GM19023 (cell line): ENCODE measurements around the gene SLC9C1.
A peak's percentile ranks its signal among the peaks of the same experiment; 100 is the strongest.

Source experiments
- ATAC-seq: cut with Tn5 transposase; IDR thresholded peaks from one replicate; pipeline ENCODE4 v1.9.1; 2021; ENCODE audit warnings: mild to moderate bottlenecking, moderate library complexity; ENCODE audit not compliant: unreplicated experiment

Gene SLC9C1

DNA sequence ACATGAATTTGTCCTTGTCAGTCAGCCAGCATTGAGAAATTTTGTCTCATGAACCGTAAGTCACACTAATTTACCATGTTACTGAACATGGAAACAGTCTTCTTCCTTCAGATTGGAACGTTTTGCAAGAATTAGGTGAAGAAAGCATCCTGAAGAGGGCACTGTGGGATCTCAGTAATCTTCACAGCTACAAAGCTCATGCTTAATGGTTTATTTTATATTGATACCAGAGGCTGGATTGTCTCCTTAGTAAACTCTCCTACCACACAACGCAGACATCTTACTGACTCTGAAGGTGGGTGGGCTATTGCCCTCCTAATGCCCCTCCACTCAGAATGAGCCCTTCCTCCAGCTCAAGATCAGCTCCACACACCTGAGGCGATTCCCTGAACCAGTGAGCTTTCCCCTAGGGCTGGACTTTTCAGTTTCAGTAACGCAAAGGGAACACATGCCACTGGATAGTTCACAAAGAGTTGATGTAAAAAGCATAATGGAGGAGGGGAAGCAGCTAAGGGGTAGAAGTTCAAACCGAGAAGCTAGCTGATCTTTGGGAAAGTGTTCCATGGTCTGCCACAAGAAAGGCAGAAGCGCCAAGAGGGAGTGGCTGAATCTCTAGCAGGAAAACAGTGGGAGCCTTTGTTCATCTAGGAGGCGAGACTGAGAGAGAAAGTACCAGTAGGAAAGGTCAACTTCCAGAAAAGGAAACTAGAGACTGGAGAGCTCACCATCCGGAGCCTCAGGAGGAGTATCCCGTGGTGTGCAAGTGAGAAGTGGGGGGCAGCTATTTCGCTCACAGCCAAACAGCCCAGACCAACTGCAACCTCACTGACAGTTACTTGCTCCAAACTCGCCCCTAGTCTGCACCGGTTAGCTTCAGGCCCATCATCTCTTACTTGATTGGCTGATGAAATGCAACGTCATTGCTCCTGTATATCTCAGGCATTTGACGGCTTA, at the start of gene SLC9C1:
SLC9C1 (minus strand) TSS at position 849 of the 954 bp plus-strand sequence. CDS start 7,425 bp downstream, outside the sequence.
- peak; percentile 59 for ATAC-seq

GRCh38 chr3:112341386-112341785, 47.4 kb upstream of the SLC9C1 start:
- no peak for ATAC-seq

GRCh38 chr3:112339609-112340008, 45.6 kb upstream of the SLC9C1 start:
- no peak for ATAC-seq

GRCh38 chr3:112339134-112339533, 45.1 kb upstream of the SLC9C1 start:
- ATAC-seq: no peak

DNA sequence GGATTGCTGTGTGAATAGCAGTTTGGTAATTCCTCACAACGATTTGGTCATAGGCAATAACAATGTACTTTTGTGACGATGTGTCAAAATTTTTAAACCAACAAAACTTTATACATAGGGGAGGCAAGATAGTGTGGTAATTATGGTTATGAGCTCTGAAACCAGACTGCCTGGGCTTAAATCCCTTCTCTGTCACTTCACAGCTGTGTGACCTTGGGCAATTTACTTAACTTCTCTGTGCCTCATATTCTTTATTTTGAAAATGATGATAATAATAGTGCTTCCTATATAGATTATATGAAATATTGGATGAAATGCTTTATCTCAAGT, 44.7 kb upstream of the SLC9C1 start:
- ATAC-seq: no peak

- ATAC-seq: no peak
These were observed 44.2 kb upstream of the SLC9C1 start for GRCh38 chr3:112338021-112338726.

DNA sequence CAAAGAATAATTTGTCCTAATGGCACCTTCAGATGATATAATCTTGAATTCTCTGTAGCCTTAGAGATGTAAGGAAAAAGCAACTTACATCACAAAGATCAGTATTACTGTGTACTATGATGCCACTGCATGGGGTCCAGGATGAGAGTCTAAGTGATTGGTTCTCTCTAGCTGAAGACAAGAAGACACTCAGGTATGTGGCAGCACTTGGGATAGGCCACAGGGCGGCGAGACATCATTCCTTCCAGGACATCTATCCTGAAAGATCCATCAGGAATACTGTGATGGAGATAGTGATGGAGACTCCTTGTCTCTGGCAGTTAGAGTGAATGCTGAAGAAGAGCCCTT, 41.4 kb upstream of the SLC9C1 start:
- ATAC-seq: no peak

DNA sequence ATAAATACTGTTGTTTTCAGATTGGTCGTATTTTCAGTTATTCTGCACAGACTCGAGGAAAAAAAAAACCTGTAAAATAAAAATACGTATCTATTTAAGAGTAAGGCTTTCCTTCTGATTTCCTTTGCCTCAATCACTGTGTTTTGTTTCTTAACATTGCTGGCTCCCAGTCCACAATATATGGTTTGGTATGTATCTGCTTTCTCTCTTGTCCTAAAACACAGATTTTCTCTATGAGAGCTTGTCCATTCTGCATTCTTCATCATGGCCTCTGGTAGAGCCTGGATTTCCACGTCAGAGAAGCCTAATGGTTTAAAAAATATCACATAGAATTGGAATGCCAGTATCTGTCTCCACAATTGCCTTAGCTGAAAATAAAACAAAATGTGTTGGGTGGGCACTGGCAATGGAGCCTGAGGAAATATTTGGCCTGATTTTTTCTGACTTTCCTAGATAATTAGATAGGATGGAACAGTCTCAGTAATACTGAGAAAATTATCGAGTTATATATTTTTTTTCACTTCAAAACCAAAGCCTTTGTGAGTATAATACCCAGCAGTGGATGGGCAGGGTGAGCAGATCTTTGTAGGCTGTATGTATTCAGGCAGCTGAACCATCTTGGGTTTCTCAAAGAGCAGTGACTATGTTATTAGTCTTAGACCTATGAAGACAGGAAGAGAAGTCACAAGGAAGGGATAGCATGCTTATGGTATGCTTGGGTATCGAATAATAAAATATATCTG, 40.8 kb upstream of the SLC9C1 start:
- no peak for ATAC-seq

- peak; percentile 35 for ATAC-seq
These were observed 39.6 kb upstream of the SLC9C1 start for GRCh38 chr3:112333381-112334317.

DNA sequence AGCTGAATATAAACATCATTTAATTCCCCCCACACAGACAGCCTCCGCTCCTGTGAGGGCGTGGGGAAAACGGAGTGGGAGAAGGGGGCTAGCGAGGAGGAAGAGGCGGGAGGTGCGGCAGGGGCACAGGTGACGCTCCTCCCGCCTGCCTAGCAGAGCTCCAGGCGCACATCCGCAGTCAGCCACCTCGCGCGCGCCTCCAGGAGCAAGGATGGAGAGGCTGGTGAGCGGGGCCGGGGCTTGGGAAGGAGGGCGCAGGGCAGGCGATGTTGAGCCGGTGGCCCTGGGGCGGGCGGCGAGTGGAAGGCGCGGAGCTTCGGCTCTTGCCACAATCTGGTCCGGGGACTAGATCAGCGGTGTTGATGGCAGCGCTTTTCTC, 39.0 kb upstream of the SLC9C1 start, which contains the start of gene CD200:
CD200 (plus strand) TSS at position 155 of the 379 bp plus-strand sequence; CDS start at position 212, 57 bp downstream.
- ATAC-seq: peak; percentile 75

GRCh38 chr3:112331851-112332250, 37.8 kb upstream of the SLC9C1 start:
- ATAC-seq: no peak

GRCh38 chr3:112327371-112327951, 33.4 kb upstream of the SLC9C1 start:
- peak; percentile 88 for ATAC-seq

DNA sequence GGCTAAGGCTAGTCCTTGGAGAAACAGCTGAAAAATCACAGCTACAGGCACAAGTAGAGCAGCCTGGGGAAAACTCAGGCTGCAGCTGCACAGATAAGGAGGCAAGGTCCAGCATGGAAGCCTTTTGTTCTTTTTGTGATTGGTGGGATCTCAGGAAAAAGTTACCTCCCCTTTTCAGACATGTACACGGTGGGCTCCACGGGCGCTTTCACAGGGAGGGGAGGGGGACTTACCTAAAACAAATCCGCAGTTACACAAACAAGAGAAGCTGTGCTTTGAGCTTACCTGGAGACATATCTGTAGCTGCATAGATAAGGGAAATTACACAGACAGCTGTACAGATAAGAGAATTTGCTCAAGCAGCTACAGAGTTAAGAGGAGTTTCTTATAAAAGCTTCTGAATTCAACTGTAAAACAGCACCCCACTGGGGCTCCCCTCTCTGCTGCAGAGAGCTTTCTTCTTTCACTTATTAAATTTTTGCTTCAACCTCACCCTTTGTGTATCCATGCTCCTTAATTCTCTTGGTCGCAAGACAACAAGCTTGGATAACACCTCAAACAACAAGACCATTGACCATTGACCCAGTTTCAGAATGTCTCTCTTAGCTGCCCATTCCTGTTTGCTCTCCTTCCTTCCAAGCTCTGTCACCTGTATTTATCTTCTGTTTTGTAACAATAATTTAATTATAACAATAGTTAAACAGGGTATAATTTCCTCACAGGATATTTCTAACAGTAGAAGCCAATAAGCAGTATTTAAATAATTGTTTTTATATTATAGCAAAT, 28.0 kb upstream of the SLC9C1 start:
- no peak for ATAC-seq

- ATAC-seq: no peak
These were observed 26.7 kb upstream of the SLC9C1 start for GRCh38 chr3:112320691-112321090.

DNA sequence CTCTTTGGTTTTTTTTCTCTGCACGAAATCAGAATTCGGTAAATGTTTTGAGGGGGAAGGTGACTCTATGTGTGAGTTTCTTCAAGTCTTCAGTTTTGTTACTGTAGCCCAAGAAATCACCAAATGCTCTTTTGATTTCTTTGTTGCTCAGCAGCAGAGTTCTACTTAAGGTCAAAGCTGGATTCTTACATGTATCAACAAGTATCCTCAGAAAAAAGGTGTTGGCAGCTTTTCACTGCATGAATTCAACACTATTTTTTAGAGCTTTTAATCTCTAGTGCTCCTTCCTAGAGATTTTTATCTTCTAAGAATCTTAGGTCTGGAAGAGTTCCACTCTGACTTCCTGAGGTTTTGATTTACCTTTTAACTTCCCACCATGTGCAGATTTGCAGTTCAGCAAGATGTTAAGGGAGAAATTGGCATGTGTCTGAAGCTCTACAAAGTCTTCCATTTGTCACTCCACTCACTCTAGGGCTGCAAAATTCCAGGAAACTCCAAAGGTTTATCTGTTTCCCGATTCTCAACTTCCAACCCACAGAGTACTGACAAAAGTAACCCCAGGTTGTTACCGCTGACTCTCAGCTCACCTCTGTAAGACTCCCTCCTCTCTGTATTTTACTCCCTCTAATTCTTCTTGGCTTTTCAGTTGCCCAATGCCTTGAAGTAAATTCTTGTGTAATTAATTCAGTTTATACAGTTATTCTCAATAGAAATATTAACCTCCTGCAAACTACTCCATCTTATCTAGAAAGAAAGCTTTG, 25.7 kb upstream of the SLC9C1 start:
- no peak for ATAC-seq

- no peak for ATAC-seq
These were observed 21.8 kb upstream of the SLC9C1 start for GRCh38 chr3:112315791-112316190.

DNA sequence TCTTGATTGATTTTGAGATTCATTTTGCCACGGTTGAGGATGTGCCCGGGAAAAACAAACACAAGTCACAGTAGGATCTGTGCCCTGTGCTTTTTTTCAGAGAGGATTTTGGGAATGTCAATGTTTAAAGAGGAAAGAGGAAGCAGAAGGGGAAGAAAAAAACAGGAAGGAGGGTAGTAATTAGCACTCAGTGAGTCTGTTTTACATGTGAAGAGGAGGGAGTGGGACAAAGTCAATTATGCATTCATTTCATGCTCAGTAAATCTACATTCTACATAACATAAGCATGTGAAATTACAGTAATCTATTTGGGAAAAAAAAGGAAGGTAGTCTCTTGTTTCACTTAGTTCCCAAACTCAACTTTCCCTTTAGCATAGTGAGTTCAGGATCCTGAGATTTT, 20.6 kb upstream of the SLC9C1 start:
- no peak for ATAC-seq

DNA sequence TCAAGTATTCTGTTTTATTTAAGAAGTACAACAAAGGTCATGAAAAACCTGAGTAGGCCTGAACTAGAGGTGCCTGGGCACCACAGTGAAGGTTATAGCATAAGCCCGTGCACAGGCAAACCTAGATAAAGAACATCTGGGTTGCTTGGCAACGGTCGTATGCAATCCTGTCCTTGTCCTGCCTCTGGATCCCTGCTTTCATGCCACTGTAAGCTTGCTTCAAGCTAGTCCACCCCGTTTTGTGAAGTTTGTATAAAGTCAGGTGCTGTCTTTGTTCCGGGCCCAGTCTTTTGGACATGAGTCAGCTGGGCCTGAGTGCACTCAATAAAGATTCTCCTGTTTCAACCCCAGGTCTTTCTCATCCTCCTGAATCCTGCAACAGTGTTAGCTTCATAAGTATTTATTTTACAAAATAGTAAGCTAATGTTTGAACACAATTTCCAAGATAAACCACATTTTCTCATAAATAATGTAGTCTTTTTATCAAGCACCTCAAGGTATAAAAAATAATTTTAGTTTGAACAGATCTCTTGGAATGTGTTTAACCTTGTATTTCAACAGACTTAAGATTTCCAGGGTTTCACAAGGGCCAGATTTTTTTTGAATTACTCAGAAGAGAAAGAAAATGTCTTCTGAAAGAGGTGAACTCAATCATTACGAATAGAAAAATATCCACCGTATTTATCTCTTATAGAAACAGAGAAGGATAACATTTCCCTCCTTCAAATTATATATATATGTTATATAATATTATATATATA, 14.3 kb upstream of the SLC9C1 start:
- no peak for ATAC-seq
